ENCODE measurements around the gene CCDC30. TPM values are rescaled to one million over a fixed set of nuclear protein-coding genes. Genes with fewer than 3 reads are reported as not detected.

Gene CCDC30
- total and polyA plus RNA-seq, 3 experiments from 2014 or later = 0.58 to 1.9 (median 1.5) TPM

DNA sequence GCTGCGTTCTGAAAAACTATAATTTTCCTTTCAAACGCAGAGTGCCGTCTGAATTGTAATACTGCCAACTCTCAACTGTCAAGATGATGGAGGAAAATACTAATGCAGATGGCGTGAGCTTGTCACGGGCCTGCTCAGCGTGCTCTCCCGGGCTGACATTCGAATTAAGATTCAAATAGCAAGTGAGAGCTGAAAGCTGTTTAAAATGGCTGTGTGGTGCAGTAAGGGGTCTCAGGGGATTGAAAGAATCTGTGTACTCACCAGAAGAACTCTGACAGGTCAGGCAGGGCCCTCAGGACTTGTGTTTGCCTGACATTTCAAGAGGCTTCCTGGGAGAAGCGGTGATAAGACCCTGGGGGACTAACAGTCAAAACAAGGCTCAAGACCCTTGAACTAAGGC lies 40.3 kb upstream of the CCDC30 start:
- no peaks in the 10 kb centered on the region for H3K36me3 Mint-ChIP-seq
- Histone ChIP-seq H3K27me3 (ENCODE audit: insufficient read depth, low read length, poor library complexity, severe bottlenecking) (no peaks in the 10 kb centered on the region), H3K4me1 (ENCODE audit: insufficient read depth, low read length) (no peaks in the 10 kb centered on the region), H3K9me3 (ENCODE audit: low read length) (no peaks in the 10 kb centered on the region), H3K27ac (ENCODE audit: low read depth, low read length) (no peak overlapping the region), H3K36me3 (ENCODE audit: insufficient read depth, low read length) (no peaks in the 10 kb centered on the region), H3K4me3 (ENCODE audit: low read length) (no peak overlapping the region)
- H3K9me3 Mint-ChIP-seq = no peaks in the 10 kb centered on the region
- CTCF ChIA-PET = no interaction called here
- DNase-seq = no peak
- H3K4me3 Mint-ChIP-seq = no peak overlapping the region
- H3K27ac Mint-ChIP-seq = no peak overlapping the region
- peaks cover 12 to 37% of the 10 kb centered on the region in 2 donors for H3K27me3 Mint-ChIP-seq
- POLR2A ChIA-PET = no interaction called here
- no peaks in the 10 kb centered on the region for H3K4me1 Mint-ChIP-seq

GRCh38 chr1:42423681-42424080 lies 39.4 kb upstream of the CCDC30 start:
- POLR2A ChIA-PET = no interaction called here
- no peaks in the 10 kb centered on the region for H3K9me3 ChIP-seq (ENCODE audit: low read length)
- Mint-ChIP-seq H3K27ac (no peak overlapping the region), H3K4me3 (no peak overlapping the region), H3K27me3 (peaks cover 12 to 37% of the 10 kb centered on the region in 2 donors), H3K36me3 (no peaks in the 10 kb centered on the region), H3K4me1 (no peaks in the 10 kb centered on the region), H3K9me3 (no peaks in the 10 kb centered on the region)
- CTCF ChIA-PET = interaction anchor here (0.6 kb wide), 1 partner anchor 175 kb away, joined by 5 read pairs; no protein-coding TSS in a partner anchor
- no peaks in the 10 kb centered on the region for H3K27me3 ChIP-seq (ENCODE audit: insufficient read depth, low read length, poor library complexity, severe bottlenecking)
- DNase-seq = no peak
- H3K4me3 ChIP-seq (ENCODE audit: low read length) = no peak overlapping the region
- H3K4me1 ChIP-seq (ENCODE audit: insufficient read depth, low read length) = no peaks in the 10 kb centered on the region
- H3K36me3 ChIP-seq (ENCODE audit: insufficient read depth, low read length) = no peaks in the 10 kb centered on the region
- H3K27ac ChIP-seq (ENCODE audit: low read depth, low read length) = no peak overlapping the region

DNA sequence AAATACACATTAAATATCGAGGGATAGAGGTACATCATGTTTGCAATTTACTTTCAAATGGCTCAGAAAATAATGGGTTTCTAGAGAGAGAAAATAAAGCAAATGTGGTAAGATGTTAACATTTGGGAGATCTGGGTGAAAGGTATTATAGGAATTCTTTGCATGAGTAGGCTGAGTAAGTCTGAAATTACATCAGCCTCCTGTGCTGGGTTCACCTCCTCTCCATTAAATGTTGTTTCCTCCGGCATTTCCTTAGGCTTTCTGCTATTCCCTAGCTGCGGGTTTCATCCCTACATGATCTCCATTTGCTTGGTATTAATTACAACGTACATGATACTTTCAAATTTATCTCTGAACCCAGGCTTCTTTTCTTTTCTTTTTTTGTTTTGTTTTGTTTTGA lies 38.9 kb upstream of the CCDC30 start:
- ChIA-PET POLR2A (no interaction called here), CTCF (no interaction called here)
- H3K36me3 Mint-ChIP-seq = no peaks in the 10 kb centered on the region
- H3K27me3 Mint-ChIP-seq = peaks cover 12 to 37% of the 10 kb centered on the region in 2 donors
- H3K9me3 Mint-ChIP-seq = no peaks in the 10 kb centered on the region
- Histone ChIP-seq H3K4me3 (ENCODE audit: low read length) (no peak overlapping the region), H3K4me1 (ENCODE audit: insufficient read depth, low read length) (no peaks in the 10 kb centered on the region), H3K9me3 (ENCODE audit: low read length) (no peaks in the 10 kb centered on the region), H3K27me3 (ENCODE audit: insufficient read depth, low read length, poor library complexity, severe bottlenecking) (no peaks in the 10 kb centered on the region), H3K27ac (ENCODE audit: low read depth, low read length) (no peak overlapping the region), H3K36me3 (ENCODE audit: insufficient read depth, low read length) (no peaks in the 10 kb centered on the region)
- no peak for DNase-seq
- H3K4me1 Mint-ChIP-seq = no peaks in the 10 kb centered on the region
- no peak overlapping the region for H3K27ac Mint-ChIP-seq
- H3K4me3 Mint-ChIP-seq = no peak overlapping the region

DNA sequence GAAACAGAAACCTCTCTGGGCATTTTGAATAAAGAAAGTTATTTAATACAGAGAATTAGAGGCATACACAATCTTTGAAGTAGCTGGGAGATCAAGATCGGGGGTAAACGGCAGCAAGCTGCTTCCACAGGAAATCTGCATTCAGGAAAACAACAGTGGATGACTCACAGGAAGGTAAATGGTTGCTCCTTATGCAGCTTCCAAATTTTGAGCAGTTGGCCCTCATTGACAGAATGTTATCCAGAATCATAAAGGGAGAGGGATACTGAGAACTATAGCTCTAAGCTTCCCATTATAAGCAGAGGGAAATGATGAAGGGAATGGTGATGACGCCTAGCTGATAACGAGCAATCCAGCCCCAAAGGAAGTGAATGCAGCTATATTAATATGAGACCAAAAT lies 35.8 kb upstream of the CCDC30 start:
- ChIA-PET POLR2A (no interaction called here), CTCF (interaction anchor here (0.5 kb wide), 1 partner anchor 1294 kb away, joined by 4 read pairs; no protein-coding TSS in a partner anchor)
- H3K4me1 ChIP-seq (ENCODE audit: insufficient read depth, low read length) = no peaks in the 10 kb centered on the region
- no peaks in the 10 kb centered on the region for H3K36me3 ChIP-seq (ENCODE audit: insufficient read depth, low read length)
- H3K27me3 Mint-ChIP-seq = peaks cover 2 to 21% of the 10 kb centered on the region in 2 donors
- H3K27me3 ChIP-seq (ENCODE audit: insufficient read depth, low read length, poor library complexity, severe bottlenecking) = no peaks in the 10 kb centered on the region
- no peak overlapping the region for H3K27ac ChIP-seq (ENCODE audit: low read depth, low read length)
- no peaks in the 10 kb centered on the region for H3K9me3 ChIP-seq (ENCODE audit: low read length)
- no peak overlapping the region for H3K4me3 Mint-ChIP-seq
- H3K27ac Mint-ChIP-seq = no peak overlapping the region
- H3K4me1 Mint-ChIP-seq = no peaks in the 10 kb centered on the region
- no peak for DNase-seq
- no peaks in the 10 kb centered on the region for H3K36me3 Mint-ChIP-seq
- no peaks in the 10 kb centered on the region for H3K9me3 Mint-ChIP-seq
- H3K4me3 ChIP-seq (ENCODE audit: low read length) = no peak overlapping the region

DNA sequence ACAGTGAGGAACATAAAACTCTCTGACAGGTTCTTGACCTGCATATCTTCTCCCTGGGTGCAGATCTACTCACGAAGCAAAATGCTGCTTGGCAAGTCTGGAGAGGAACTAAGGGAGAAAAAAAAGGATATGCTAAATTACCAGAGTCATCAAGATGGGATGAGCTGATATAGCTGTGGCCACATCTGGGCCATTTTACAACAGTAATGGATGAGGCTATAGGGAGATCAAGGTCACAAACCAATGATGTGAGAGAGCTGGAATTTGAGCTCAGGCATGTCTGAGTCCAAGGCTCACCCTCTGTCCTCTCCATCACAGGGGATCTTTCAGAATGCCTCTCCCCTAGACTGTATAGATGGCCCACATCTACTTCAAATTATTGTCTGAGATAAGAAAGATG lies 33.5 kb upstream of the CCDC30 start:
- Mint-ChIP-seq H3K27ac (no peak overlapping the region), H3K27me3 (peaks cover 4 to 9% of the 10 kb centered on the region in 2 donors), H3K4me3 (no peak overlapping the region), H3K36me3 (no peaks in the 10 kb centered on the region), H3K4me1 (no peaks in the 10 kb centered on the region), H3K9me3 (no peaks in the 10 kb centered on the region)
- no peaks in the 10 kb centered on the region for H3K27me3 ChIP-seq (ENCODE audit: insufficient read depth, low read length, poor library complexity, severe bottlenecking)
- H3K36me3 ChIP-seq (ENCODE audit: insufficient read depth, low read length) = no peaks in the 10 kb centered on the region
- DNase-seq = no peak
- no peak overlapping the region for H3K27ac ChIP-seq (ENCODE audit: low read depth, low read length)
- no peaks in the 10 kb centered on the region for H3K4me1 ChIP-seq (ENCODE audit: insufficient read depth, low read length)
- no peaks in the 10 kb centered on the region for H3K9me3 ChIP-seq (ENCODE audit: low read length)
- CTCF ChIA-PET = no interaction called here
- H3K4me3 ChIP-seq (ENCODE audit: low read length) = no peak overlapping the region
- POLR2A ChIA-PET = no interaction called here

GRCh38 chr1:42430286-42431135 lies 32.6 kb upstream of the CCDC30 start:
- H3K27me3 Mint-ChIP-seq = peaks cover 3 to 4% of the 10 kb centered on the region in 2 donors
- Histone ChIP-seq H3K36me3 (ENCODE audit: insufficient read depth, low read length) (no peaks in the 10 kb centered on the region), H3K9me3 (ENCODE audit: low read length) (no peaks in the 10 kb centered on the region), H3K4me3 (ENCODE audit: low read length) (no peak overlapping the region), H3K4me1 (ENCODE audit: insufficient read depth, low read length) (no peaks in the 10 kb centered on the region), H3K27me3 (ENCODE audit: insufficient read depth, low read length, poor library complexity, severe bottlenecking) (no peaks in the 10 kb centered on the region), H3K27ac (ENCODE audit: low read depth, low read length) (no peak overlapping the region)
- POLR2A ChIA-PET = no interaction called here
- H3K9me3 Mint-ChIP-seq = no peaks in the 10 kb centered on the region
- no peaks in the 10 kb centered on the region for H3K4me1 Mint-ChIP-seq
- no peaks in the 10 kb centered on the region for H3K36me3 Mint-ChIP-seq
- CTCF ChIA-PET = no interaction called here
- H3K4me3 Mint-ChIP-seq = no peak overlapping the region
- no peak for DNase-seq
- H3K27ac Mint-ChIP-seq = no peak overlapping the region

DNA sequence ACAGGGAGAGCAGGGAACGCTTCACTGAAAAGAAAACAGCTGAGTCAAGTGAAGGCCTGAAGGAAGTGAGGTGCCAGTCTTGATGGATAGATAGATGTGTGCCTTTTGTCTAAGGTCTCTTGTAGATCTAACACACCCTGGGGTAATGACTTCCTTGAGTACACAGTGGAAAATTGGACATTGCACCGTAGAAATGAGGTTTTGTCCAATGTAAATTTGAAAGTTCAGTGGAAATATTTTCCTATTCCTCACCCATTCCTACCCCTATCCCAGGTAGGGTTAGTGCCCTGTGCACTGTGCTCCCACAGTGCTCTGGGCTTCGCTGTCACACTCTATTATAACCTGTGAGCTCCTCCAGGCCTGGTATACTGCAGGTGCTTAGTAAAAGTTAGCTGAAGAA lies 31.6 kb upstream of the CCDC30 start:
- Mint-ChIP-seq H3K9me3 (no peaks in the 10 kb centered on the region), H3K4me1 (no peaks in the 10 kb centered on the region), H3K4me3 (no peak overlapping the region), H3K36me3 (no peaks in the 10 kb centered on the region), H3K27me3 (peaks cover 0 to 4% of the 10 kb centered on the region in 2 donors), H3K27ac (no peak overlapping the region)
- no peaks in the 10 kb centered on the region for H3K27me3 ChIP-seq (ENCODE audit: insufficient read depth, low read length, poor library complexity, severe bottlenecking)
- H3K4me1 ChIP-seq (ENCODE audit: insufficient read depth, low read length) = no peaks in the 10 kb centered on the region
- ChIA-PET CTCF (no interaction called here), POLR2A (no interaction called here)
- H3K4me3 ChIP-seq (ENCODE audit: low read length) = no peak overlapping the region
- no peak overlapping the region for H3K27ac ChIP-seq (ENCODE audit: low read depth, low read length)
- no peaks in the 10 kb centered on the region for H3K36me3 ChIP-seq (ENCODE audit: insufficient read depth, low read length)
- no peak for DNase-seq
- H3K9me3 ChIP-seq (ENCODE audit: low read length) = no peaks in the 10 kb centered on the region

DNA sequence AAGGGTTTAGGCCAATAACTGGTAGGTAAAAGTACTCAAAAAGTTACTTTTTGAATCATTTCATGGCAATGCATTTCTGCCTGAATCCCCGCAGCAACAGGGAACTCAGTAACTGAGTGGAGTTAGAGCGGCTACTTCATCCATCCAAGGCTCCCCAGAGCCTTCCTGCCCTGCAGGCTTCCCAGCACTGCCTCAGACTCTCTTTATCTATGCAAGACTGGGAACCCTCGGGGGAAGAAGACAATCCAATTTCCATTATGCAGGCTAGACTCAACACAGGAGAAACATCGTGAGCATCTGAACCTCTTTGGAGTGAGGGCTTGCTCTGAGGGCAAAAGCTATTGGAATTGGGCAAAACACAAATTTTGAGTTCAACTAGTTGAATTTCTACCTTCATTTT lies 30.4 kb upstream of the CCDC30 start:
- CTCF ChIA-PET = no interaction called here
- H3K27me3 Mint-ChIP-seq = peaks cover 2 to 5% of the 10 kb centered on the region in 2 donors
- Histone ChIP-seq H3K36me3 (ENCODE audit: insufficient read depth, low read length) (no peaks in the 10 kb centered on the region), H3K9me3 (ENCODE audit: low read length) (no peaks in the 10 kb centered on the region), H3K4me3 (ENCODE audit: low read length) (no peak overlapping the region), H3K27me3 (ENCODE audit: insufficient read depth, low read length, poor library complexity, severe bottlenecking) (no peaks in the 10 kb centered on the region), H3K27ac (ENCODE audit: low read depth, low read length) (no peak overlapping the region), H3K4me1 (ENCODE audit: insufficient read depth, low read length) (no peaks in the 10 kb centered on the region)
- H3K36me3 Mint-ChIP-seq = no peaks in the 10 kb centered on the region
- H3K4me3 Mint-ChIP-seq = no peak overlapping the region
- POLR2A ChIA-PET = no interaction called here
- no peak for DNase-seq
- H3K9me3 Mint-ChIP-seq = no peaks in the 10 kb centered on the region
- no peak overlapping the region for H3K27ac Mint-ChIP-seq
- H3K4me1 Mint-ChIP-seq = no peaks in the 10 kb centered on the region

All from CD8-positive, alpha-beta memory T cell (primary cell).